Inflammatory macrophage treated with lipopolysaccharide for 4 hours (primary cell): ENCODE data around the gene RECQL5.

Source experiments
- DNase-seq: peaks from one replicate; pipeline ENCODE4 v3.0.0-alpha.2; 2020

The RECQL5 gene

GRCh38 chr17:75685499-75685898 is 18.5 kb upstream of the RECQL5 start:
- no peak for DNase-seq

GRCh38 chr17:75684924-75685323 is 18.0 kb upstream of the RECQL5 start:
- DNase-seq, result no peak

- no peak for DNase-seq
These were observed 17.3 kb upstream of the RECQL5 start for GRCh38 chr17:75684249-75684648.

GRCh38 chr17:75683583-75683982 is 16.6 kb upstream of the RECQL5 start:
- no peak for DNase-seq

- DNase-seq, result no peak
These were observed 14.3 kb upstream of the RECQL5 start for GRCh38 chr17:75681289-75681688.

GRCh38 chr17:75680431-75680830 is 13.5 kb upstream of the RECQL5 start:
- no peak for DNase-seq

- no peak for DNase-seq
These were observed 12.8 kb upstream of the RECQL5 start for GRCh38 chr17:75679706-75680211.

- DNase-seq, result no peak
These were observed 9.5 kb upstream of the RECQL5 start for GRCh38 chr17:75676461-75676860.

GRCh38 chr17:75673487-75673886 is 6.5 kb upstream of the RECQL5 start:
- no peak for DNase-seq

GRCh38 chr17:75672011-75672410 is 5.1 kb upstream of the RECQL5 start:
- no peak for DNase-seq

- DNase-seq, result no peak
These were observed 3.9 kb upstream of the RECQL5 start for GRCh38 chr17:75670868-75671267.

GRCh38 chr17:75668489-75668888 is 1.5 kb upstream of the RECQL5 start:
- DNase-seq, result no peak

GRCh38 chr17:75667825-75668224 is 871 bp upstream of the RECQL5 start:
- peak; percentile 14 for DNase-seq

- DNase-seq, result no peak
These were observed 973 bp downstream of the RECQL5 start for GRCh38 chr17:75665981-75666380.

GRCh38 chr17:75664099-75664549 is 2.8 kb downstream of the RECQL5 start:
- no peak for DNase-seq

GRCh38 chr17:75662511-75662910 is 4.4 kb downstream of the RECQL5 start:
- DNase-seq, result no peak

- DNase-seq, result no peak
These were observed 5.4 kb downstream of the RECQL5 start for GRCh38 chr17:75661531-75661930.

- DNase-seq, result no peak
These were observed 8.7 kb downstream of the RECQL5 start for GRCh38 chr17:75658237-75658636.

GRCh38 chr17:75654176-75654575 is 12.8 kb downstream of the RECQL5 start:
- no peak for DNase-seq

- DNase-seq, result peak; percentile 25
These were observed 13.9 kb downstream of the RECQL5 start for GRCh38 chr17:75652934-75653549.

GRCh38 chr17:75652341-75652740 is 14.6 kb downstream of the RECQL5 start:
- DNase-seq, result no peak

- no peak for DNase-seq
These were observed 16.1 kb downstream of the RECQL5 start for GRCh38 chr17:75650874-75651273.

- no peak for DNase-seq
These were observed 17.3 kb downstream of the RECQL5 start for GRCh38 chr17:75649687-75650086.

- no peak for DNase-seq
These were observed 19.0 kb downstream of the RECQL5 start for GRCh38 chr17:75647921-75648320.

- DNase-seq, result no peak
These were observed 19.9 kb downstream of the RECQL5 start for GRCh38 chr17:75647061-75647460.
